Fibroblast of the conjunctiva (primary cell): ENCODE measurements around the gene SPINK14.

Experiments used
- DNase-seq: peaks from one replicate; pipeline ENCODE4 v3.0.0-alpha.2; 2010; ENCODE audit warnings: low read depth

SPINK14 gene

GRCh38 chr5:148168246-148168645 is at the start of gene SPINK14:
TSS of gene SPINK14 (plus strand) at chr5:148168546. CDS start at chr5:148169733, 1,187 bp downstream.
- DNase-seq: no peak

- no peak for DNase-seq
These were observed 48.0 kb upstream of the SPINK14 start for GRCh38 chr5:148120317-148120716.

GRCh38 chr5:148125641-148126040 is 42.7 kb upstream of the SPINK14 start:
- no peak for DNase-seq

- no peak for DNase-seq
These were observed 33.0 kb upstream of the SPINK14 start for GRCh38 chr5:148135091-148136048.

- DNase-seq: no peak
These were observed 27.5 kb upstream of the SPINK14 start for GRCh38 chr5:148140846-148141245.

GRCh38 chr5:148141645-148142044 is 26.7 kb upstream of the SPINK14 start:
- DNase-seq: no peak

- DNase-seq: no peak
These were observed 22.4 kb upstream of the SPINK14 start for GRCh38 chr5:148145916-148146315.

- no peak for DNase-seq
These were observed 21.9 kb upstream of the SPINK14 start for GRCh38 chr5:148146487-148146886.

GRCh38 chr5:148147415-148147814 is 20.9 kb upstream of the SPINK14 start:
- DNase-seq: no peak

- no peak for DNase-seq
These were observed 16.5 kb upstream of the SPINK14 start for GRCh38 chr5:148151872-148152271.

- no peak for DNase-seq
These were observed 15.6 kb upstream of the SPINK14 start for GRCh38 chr5:148152781-148153180.

GRCh38 chr5:148156609-148157008 is 11.7 kb upstream of the SPINK14 start:
- DNase-seq: no peak

GRCh38 chr5:148162038-148162437 is 6.3 kb upstream of the SPINK14 start:
- DNase-seq: no peak

GRCh38 chr5:148163345-148163744 is 5.0 kb upstream of the SPINK14 start:
- no peak for DNase-seq

GRCh38 chr5:148166550-148167283 is 1.6 kb upstream of the SPINK14 start:
- DNase-seq: no peak

- no peak for DNase-seq
These were observed 4.0 kb downstream of the SPINK14 start for GRCh38 chr5:148172377-148172776.

- no peak for DNase-seq
These were observed 8.1 kb downstream of the SPINK14 start for GRCh38 chr5:148176480-148176879.

GRCh38 chr5:148177207-148177606 is 8.9 kb downstream of the SPINK14 start:
- no peak for DNase-seq

- DNase-seq: peak; percentile 45
These were observed 11.0 kb downstream of the SPINK14 start for GRCh38 chr5:148179234-148179824.

- DNase-seq: peak; percentile 5
These were observed 18.1 kb downstream of the SPINK14 start for GRCh38 chr5:148186248-148187003.

GRCh38 chr5:148191010-148191409 is 22.7 kb downstream of the SPINK14 start:
- DNase-seq: no peak

GRCh38 chr5:148193202-148193601 is 24.9 kb downstream of the SPINK14 start:
- no peak for DNase-seq
